T-cell (primary cell): ENCODE results near the gene DPM1. TPM values are rescaled to one million over a fixed set of nuclear protein-coding genes. Genes with fewer than 3 reads are reported as not detected.
A peak's percentile ranks its signal among the peaks of the same experiment; 100 is the strongest.

Experiments
- ATAC-seq, 4 experiments: fragments of 200-7000 bp in 3 of 4; fragments of 150-1000 bp in 1 of 4; cut with Tn5 transposase; replicated peaks in 1 of 4; 1 replicate in 3 of 4; 2 replicates in 1 of 4; pipeline ENCODE4 v1.10.0; 2021; ENCODE audit warnings: moderate library complexity in 3 of 4, mild to moderate bottlenecking in 2 of 4, moderate number of reproducible peaks in 1 of 4
- CTCF ChIA-PET, 2 donors: fragments of 300-600 bp; sonication (Branson Sonifier 250); formaldehyde crosslinking; loops; one replicate each; lab custom pipeline; 2022; ENCODE audit warnings: antibody characterized with exemption in 2 of 2; lab: Charles Lee
- POLR2A ChIA-PET, 2 donors: fragments of 300-600 bp; sonication (Branson Sonifier 250); formaldehyde crosslinking; loops; one replicate each; lab custom pipeline; 2022; ENCODE audit warnings: antibody characterized with exemption in 2 of 2; lab: Charles Lee
- DNase-seq, 35 experiments: peaks; one replicate each; pipeline versions ENCODE4 v3.0.0 to v3.0.0-alpha.2; 2013 to 2023
- H3K27ac ChIP-seq: one replicate; pipeline ENCODE4 v1.5.1; 2013; ENCODE audit warnings: low read length
- H3K27me3 ChIP-seq, 2 experiments: replicated peaks in 1 of 2; 1 replicate in 1 of 2; 2 replicates in 1 of 2; pipeline versions ENCODE4 v1.6.1 to v1.7.0; 2013; ENCODE audit warnings: low read length in 1 of 2, mixed read lengths in 1 of 2; ENCODE audit not compliant: control insufficient read depth in 2 of 2, insufficient read depth in 2 of 2; ENCODE audit errors: extremely low read depth in 1 of 2
- H3K36me3 ChIP-seq, 2 donors: 1 replicate in 1 of 2; 2 replicates in 1 of 2; pipeline versions ENCODE4 v1.6.1 to v1.7.0; 2013; ENCODE audit warnings: low read length in 1 of 2; ENCODE audit not compliant: control insufficient read depth in 2 of 2, insufficient read depth in 1 of 2; ENCODE audit errors: extremely low read depth in 1 of 2
- H3K4me1 ChIP-seq, 2 experiments: 1 replicate in 1 of 2; 2 replicates in 1 of 2; pipeline versions ENCODE4 v1.6.1 to v1.7.0; 2013; ENCODE audit warnings: low read length in 2 of 2, mixed read lengths in 1 of 2; ENCODE audit not compliant: insufficient read depth in 2 of 2, control insufficient read depth in 1 of 2; ENCODE audit errors: extremely low read depth in 1 of 2
- H3K4me3 ChIP-seq, 2 donors: 1 replicate in 1 of 2; 2 replicates in 1 of 2; pipeline versions ENCODE4 v1.5.1 to v1.7.0; 2013; ENCODE audit warnings: mild to moderate bottlenecking in 2 of 2, low read length in 1 of 2, moderate library complexity in 1 of 2; ENCODE audit not compliant: control insufficient read depth in 1 of 2; ENCODE audit errors: extremely low read depth in 1 of 2
- H3K9me3 ChIP-seq: 2 replicates; pipeline ENCODE4 v1.7.0; 2013
- H3K27ac Mint-ChIP-seq, 2 donors: one replicate each; pipeline ENCODE4 v1.8.0; 2020 to 2021; ENCODE audit warnings: mild to moderate bottlenecking in 2 of 2, mixed read lengths in 2 of 2
- H3K27me3 Mint-ChIP-seq, 2 donors: one replicate each; pipeline ENCODE4 v1.8.0; 2021 to 2022; ENCODE audit warnings: mixed read lengths in 2 of 2
- H3K36me3 Mint-ChIP-seq: one replicate; pipeline ENCODE4 v1.8.0; 2021; ENCODE audit warnings: mixed read lengths
- H3K4me1 Mint-ChIP-seq, 3 donors: one replicate each; pipeline ENCODE4 v1.8.0; 2020 to 2022; ENCODE audit warnings: mixed read lengths in 3 of 3, mild to moderate bottlenecking in 1 of 3
- H3K4me3 Mint-ChIP-seq, 3 donors: one replicate each; pipeline ENCODE4 v1.8.0; 2020 to 2022; ENCODE audit warnings: mild to moderate bottlenecking in 3 of 3, mixed read lengths in 3 of 3, moderate library complexity in 3 of 3
- H3K9me3 Mint-ChIP-seq, 3 donors: one replicate each; pipeline ENCODE4 v1.8.0; 2020 to 2022; ENCODE audit warnings: mixed read lengths in 3 of 3
- WGBS: methylation state at CpG from one replicate; pipeline ENCODE4 v1.1.5; 2013; ENCODE audit warnings: missing lambda C conversion rate; ENCODE audit not compliant: insufficient coverage; 5-methylcytosine and 5-hydroxymethylcytosine counted together
- total RNA-seq, 35 experiments: library from RNA in 6 of 35; stranded (reverse) in 6 of 35; fragments of 120-200 nt in 1 of 35; gene quantifications; one replicate each; pipeline versions ENCODE4 v1.2.1 to v1.2.4 and lab custom pipeline; 2013 to 2026

DPM1 gene
- total RNA-seq, 5 donors from 2014 or later (not counting 1 experiment from before 2014, with no cell fraction given), result 23.1 to 37.6 (median 33.4) TPM

- H3K36me3 Mint-ChIP-seq, result peaks cover 46% of the 10 kb centered on the region
- H3K27me3 ChIP-seq, result no peaks in the 10 kb centered on the region
- WGBS, result 89% methylated on average over 3 of the region's 8 CpGs
- no peak overlapping the region for H3K4me3 Mint-ChIP-seq
- H3K4me1 Mint-ChIP-seq, result peaks cover 0 to 6% (median 5%) of the 10 kb centered on the region in 3 donors
- peaks cover 17 to 71% of the 10 kb centered on the region in 2 donors for H3K36me3 ChIP-seq
- no peaks in the 10 kb centered on the region for H3K9me3 Mint-ChIP-seq
- H3K27ac Mint-ChIP-seq, result no peak overlapping the region
- CTCF ChIA-PET, result interaction anchor here (0.6 to 1.5 kb wide), 4 partner anchors 14 to 102 kb away, joined by 3 to 8 read pairs (median 4); partner anchors contain the start of gene BCAS4 (in 1 of the 2)
- POLR2A ChIA-PET, result no interaction called here
- no peaks in the 10 kb centered on the region for H3K9me3 ChIP-seq
- DNase-seq (no peak), ATAC-seq (no peak)
- no peaks in the 10 kb centered on the region for H3K27me3 Mint-ChIP-seq
- H3K4me1 ChIP-seq, result no peaks in the 10 kb centered on the region
- no peak overlapping the region for H3K4me3 ChIP-seq
- no peak overlapping the region for H3K27ac ChIP-seq
Observed at GRCh38 chr20:50895111-50895830, 63.1 kb downstream of the DPM1 start.

GRCh38 chr20:50893620-50894019 lies 64.7 kb downstream of the DPM1 start:
- Mint-ChIP-seq H3K27ac (no peak overlapping the region), H3K9me3 (no peaks in the 10 kb centered on the region), H3K4me1 (peaks cover 0 to 6% (median 5%) of the 10 kb centered on the region in 3 donors), H3K4me3 (no peak overlapping the region), H3K36me3 (peaks cover 55% of the 10 kb centered on the region), H3K27me3 (no peaks in the 10 kb centered on the region)
- POLR2A ChIA-PET, result no interaction called here
- H3K4me1 ChIP-seq, result no peaks in the 10 kb centered on the region
- WGBS, result 92% methylated on average over 3 of the region's 7 CpGs
- no peak overlapping the region for H3K4me3 ChIP-seq
- peaks cover 17 to 67% of the 10 kb centered on the region in 2 donors for H3K36me3 ChIP-seq
- DNase-seq (no peak), ATAC-seq (no peak)
- H3K9me3 ChIP-seq, result no peaks in the 10 kb centered on the region
- no peaks in the 10 kb centered on the region for H3K27me3 ChIP-seq
- CTCF ChIA-PET, result no interaction called here
- no peak overlapping the region for H3K27ac ChIP-seq

- ChIA-PET CTCF (interaction anchor here in 1 of 2 donors (0.9 kb wide), 1 partner anchor 10 kb away, joined by 3 read pairs; no protein-coding TSS in a partner anchor), POLR2A (interaction anchor here in 1 of 2 donors (0.7 kb wide), 1 partner anchor 34 kb away, joined by 3 read pairs; no protein-coding TSS in a partner anchor)
- 85% methylated on average over 5 of the region's 8 CpGs for WGBS
- Mint-ChIP-seq H3K4me3 (no peak overlapping the region), H3K4me1 (peaks cover 0 to 5% (median 4%) of the 10 kb centered on the region in 3 donors), H3K36me3 (peaks cover 46% of the 10 kb centered on the region), H3K27ac (no peak overlapping the region), H3K27me3 (no peaks in the 10 kb centered on the region), H3K9me3 (no peaks in the 10 kb centered on the region)
- Histone ChIP-seq H3K9me3 (no peaks in the 10 kb centered on the region), H3K27me3 (no peaks in the 10 kb centered on the region), H3K36me3 (peaks cover 15 to 57% of the 10 kb centered on the region in 2 donors), H3K4me1 (no peaks in the 10 kb centered on the region), H3K4me3 (no peak overlapping the region), H3K27ac (no peak overlapping the region)
- DNase-seq (peak in 1 of 35 experiments; percentile 14), ATAC-seq (no peak)
Observed at GRCh38 chr20:50892394-50892793, 65.9 kb downstream of the DPM1 start.

- H3K4me1 Mint-ChIP-seq, result peaks cover 0 to 4% (median 2%) of the 10 kb centered on the region in 3 donors
- ATAC-seq (no peak), DNase-seq (no peak)
- Histone ChIP-seq H3K4me1 (no peaks in the 10 kb centered on the region), H3K9me3 (no peaks in the 10 kb centered on the region), H3K27me3 (no peaks in the 10 kb centered on the region), H3K36me3 (peaks cover 14 to 50% of the 10 kb centered on the region in 2 donors), H3K4me3 (no peak overlapping the region), H3K27ac (no peak overlapping the region)
- H3K36me3 Mint-ChIP-seq, result peaks cover 43% of the 10 kb centered on the region
- H3K27ac Mint-ChIP-seq, result no peak overlapping the region
- H3K9me3 Mint-ChIP-seq, result no peaks in the 10 kb centered on the region
- no peak overlapping the region for H3K4me3 Mint-ChIP-seq
- CTCF ChIA-PET, result interaction anchor here (0.6 to 0.9 kb wide), 3 partner anchors 12 to 723 kb away, joined by 3 read pairs; no protein-coding TSS in a partner anchor
- POLR2A ChIA-PET, result no interaction called here
- H3K27me3 Mint-ChIP-seq, result no peaks in the 10 kb centered on the region
- 74% methylated on average over 4 of the region's 5 CpGs for WGBS
Observed at GRCh38 chr20:50891138-50891537, 67.2 kb downstream of the DPM1 start.

- 92% methylated on average over 2 of the region's 3 CpGs for WGBS
- H3K4me3 ChIP-seq, result no peak overlapping the region
- peaks cover 2 to 29% of the 10 kb centered on the region in 2 donors for H3K36me3 ChIP-seq
- ChIA-PET POLR2A (no interaction called here), CTCF (no interaction called here)
- Mint-ChIP-seq H3K27me3 (no peaks in the 10 kb centered on the region), H3K36me3 (peaks cover 33% of the 10 kb centered on the region), H3K4me3 (no peak overlapping the region), H3K9me3 (peaks cover 0 to 3% (median 0%) of the 10 kb centered on the region in 3 donors), H3K27ac (no peak overlapping the region), H3K4me1 (peaks cover 0 to 3% (median 2%) of the 10 kb centered on the region in 3 donors)
- no peaks in the 10 kb centered on the region for H3K4me1 ChIP-seq
- H3K9me3 ChIP-seq, result no peaks in the 10 kb centered on the region
- H3K27me3 ChIP-seq, result no peaks in the 10 kb centered on the region
- ATAC-seq (no peak), DNase-seq (no peak)
- no peak overlapping the region for H3K27ac ChIP-seq
Observed at GRCh38 chr20:50887576-50887975, 70.8 kb downstream of the DPM1 start.

- no peak overlapping the region for H3K27ac ChIP-seq
- H3K4me1 Mint-ChIP-seq, result peaks cover 0 to 3% (median 0%) of the 10 kb centered on the region in 3 donors
- H3K36me3 ChIP-seq, result peaks cover 0 to 17% of the 10 kb centered on the region in 2 donors
- WGBS, result 94% methylated on average over 5 of the region's 12 CpGs
- H3K4me1 ChIP-seq, result no peaks in the 10 kb centered on the region
- H3K27me3 ChIP-seq, result no peaks in the 10 kb centered on the region
- peaks cover 0 to 8% (median 0%) of the 10 kb centered on the region in 3 donors for H3K9me3 Mint-ChIP-seq
- H3K9me3 ChIP-seq, result no peaks in the 10 kb centered on the region
- ChIA-PET CTCF (interaction anchor here in 1 of 2 donors (0.5 kb wide), 1 partner anchor 14 kb away, joined by 3 read pairs; no protein-coding TSS in a partner anchor), POLR2A (no interaction called here)
- no peak overlapping the region for H3K27ac Mint-ChIP-seq
- peaks cover 25% of the 10 kb centered on the region for H3K36me3 Mint-ChIP-seq
- no peak for DNase-seq
- H3K4me3 Mint-ChIP-seq, result no peak overlapping the region
- ATAC-seq, result no peak
- H3K4me3 ChIP-seq, result no peak overlapping the region
- no peaks in the 10 kb centered on the region for H3K27me3 Mint-ChIP-seq
Observed at GRCh38 chr20:50886184-50886790, 72.0 kb downstream of the DPM1 start.
